ENCODE data around the gene PRSS48.
"Not testable (repeated sequence)": the region's sequence is repeated elsewhere in the genome, so short reads cannot be mapped to it uniquely, and the experiment has no call there.

Gene PRSS48, protein sequence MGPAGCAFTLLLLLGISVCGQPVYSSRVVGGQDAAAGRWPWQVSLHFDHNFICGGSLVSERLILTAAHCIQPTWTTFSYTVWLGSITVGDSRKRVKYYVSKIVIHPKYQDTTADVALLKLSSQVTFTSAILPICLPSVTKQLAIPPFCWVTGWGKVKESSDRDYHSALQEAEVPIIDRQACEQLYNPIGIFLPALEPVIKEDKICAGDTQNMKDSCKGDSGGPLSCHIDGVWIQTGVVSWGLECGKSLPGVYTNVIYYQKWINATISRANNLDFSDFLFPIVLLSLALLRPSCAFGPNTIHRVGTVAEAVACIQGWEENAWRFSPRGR

DNA sequence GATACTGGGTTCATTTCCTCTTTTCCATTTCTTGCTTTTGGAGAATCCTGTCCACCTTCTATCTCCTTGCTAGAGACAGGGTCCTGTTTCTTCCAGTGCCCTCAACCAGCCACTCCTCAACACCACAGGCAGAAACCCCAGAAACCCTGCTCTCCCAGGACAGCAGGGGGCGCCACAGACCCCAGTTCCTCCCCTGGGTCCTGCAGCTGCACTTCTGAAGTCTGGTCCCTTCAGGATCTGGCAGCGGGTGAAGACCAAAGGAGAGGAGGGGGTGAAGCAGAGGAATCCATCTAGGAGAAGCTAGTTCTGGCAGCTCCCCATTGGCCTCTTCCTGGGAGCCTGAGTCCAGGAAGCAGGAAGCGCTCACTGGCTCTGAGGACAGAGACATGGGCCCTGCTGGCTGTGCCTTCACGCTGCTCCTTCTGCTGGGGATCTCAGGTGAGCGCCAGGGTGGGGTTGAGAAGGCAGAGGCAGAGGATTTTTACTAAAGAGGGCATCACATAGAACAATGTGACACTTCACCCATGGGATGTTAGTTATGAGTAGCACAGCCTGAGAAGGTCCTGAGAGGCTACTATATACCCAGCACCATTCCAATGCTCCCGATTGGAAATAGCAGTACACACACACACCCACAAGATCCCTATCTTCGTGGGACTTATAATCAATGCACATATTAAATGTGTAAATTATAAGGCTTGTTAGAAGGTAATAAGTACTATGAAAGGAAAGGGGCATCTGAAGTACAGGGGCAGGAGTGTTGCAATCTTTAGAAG lies at the start of gene PRSS48:
Gene PRSS48 (plus strand): TSS at position 375 of the 776 bp plus-strand sequence. CDS start 12 bp downstream, at position 387.
- no peak for DNase-seq

GRCh38 chr4:151227172-151227571 lies 49.8 kb upstream of the PRSS48 start:
- DNase-seq: no peak

GRCh38 chr4:151227731-151228130 lies 49.2 kb upstream of the PRSS48 start:
- DNase-seq: no peak

GRCh38 chr4:151228189-151229119 lies 48.5 kb upstream of the PRSS48 start:
- DNase-seq: no peak

DNA sequence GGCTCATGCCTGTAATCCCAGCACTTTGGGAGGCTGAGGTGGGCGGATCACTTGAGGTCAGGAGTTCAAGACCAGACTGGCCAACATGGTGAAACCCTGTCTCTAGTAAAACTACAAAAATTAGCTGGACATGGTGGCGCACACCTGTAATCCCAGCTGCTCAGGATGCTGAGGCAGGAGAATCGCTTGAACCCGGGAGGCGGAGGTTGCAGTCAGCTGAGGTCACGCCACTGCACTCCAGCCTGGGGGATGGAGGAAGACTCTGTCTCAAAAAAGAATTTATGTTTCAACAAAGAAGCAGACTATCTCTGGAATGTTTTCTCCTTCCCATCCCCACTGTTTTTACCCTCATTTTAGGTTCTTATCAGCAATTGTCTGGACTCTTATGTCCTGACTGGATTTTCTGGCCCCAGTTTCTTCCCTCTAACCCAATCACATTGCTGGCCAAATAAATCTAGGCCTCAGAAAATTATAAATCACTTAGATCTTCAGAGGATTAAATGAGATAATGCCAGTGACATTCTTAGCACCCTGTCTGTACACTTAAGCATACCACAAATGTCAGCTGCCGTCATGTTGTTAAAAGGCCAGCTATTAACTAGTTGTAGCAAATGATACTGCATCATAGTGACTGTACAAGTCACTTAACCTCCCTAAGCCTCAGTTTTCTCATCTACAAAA lies 44.9 kb upstream of the PRSS48 start:
- DNase-seq: no peak

GRCh38 chr4:151233600-151233999 lies 43.4 kb upstream of the PRSS48 start:
- no peak for DNase-seq

DNA sequence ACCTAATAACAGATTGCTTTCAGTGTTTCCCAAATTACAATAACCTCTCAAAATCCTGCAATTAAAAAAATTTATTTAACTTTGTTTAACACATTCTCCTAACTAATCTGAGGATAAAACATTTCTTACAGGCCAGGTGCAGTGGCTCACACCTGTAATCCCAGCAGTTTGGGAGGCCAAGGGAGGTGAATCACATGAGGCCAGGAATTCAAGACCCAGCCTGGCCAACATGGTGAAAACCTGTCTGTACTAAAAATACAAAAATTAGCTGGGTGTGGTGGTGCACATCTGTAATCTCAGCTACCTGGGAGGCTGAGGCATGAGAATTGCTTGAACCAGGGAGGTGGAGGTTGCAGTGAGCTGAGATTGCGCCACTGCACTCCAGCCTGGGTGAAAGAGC lies 41.6 kb upstream of the PRSS48 start:
- not testable (repeated sequence) for DNase-seq

DNA sequence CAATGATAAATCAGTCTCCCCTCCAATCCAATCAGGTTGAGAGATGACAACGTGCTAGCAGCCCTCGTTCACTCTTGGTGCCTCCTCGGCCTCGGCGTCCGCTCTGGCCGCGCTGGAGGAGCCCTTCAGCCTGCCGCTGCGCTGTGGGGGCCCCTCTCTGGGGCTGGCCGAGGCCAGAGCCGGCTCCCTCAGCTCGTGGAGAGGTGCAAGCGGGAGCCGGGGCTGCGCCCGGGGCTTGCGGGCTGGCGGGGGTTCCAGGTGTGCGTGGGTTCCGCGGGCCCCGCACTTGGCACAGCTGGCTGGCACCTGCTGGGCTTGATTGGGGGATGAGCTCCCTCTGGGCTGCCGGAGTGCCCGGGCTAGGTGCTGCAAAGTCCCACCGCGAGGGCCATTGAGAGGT lies 40.9 kb upstream of the PRSS48 start:
- DNase-seq: no peak

DNA sequence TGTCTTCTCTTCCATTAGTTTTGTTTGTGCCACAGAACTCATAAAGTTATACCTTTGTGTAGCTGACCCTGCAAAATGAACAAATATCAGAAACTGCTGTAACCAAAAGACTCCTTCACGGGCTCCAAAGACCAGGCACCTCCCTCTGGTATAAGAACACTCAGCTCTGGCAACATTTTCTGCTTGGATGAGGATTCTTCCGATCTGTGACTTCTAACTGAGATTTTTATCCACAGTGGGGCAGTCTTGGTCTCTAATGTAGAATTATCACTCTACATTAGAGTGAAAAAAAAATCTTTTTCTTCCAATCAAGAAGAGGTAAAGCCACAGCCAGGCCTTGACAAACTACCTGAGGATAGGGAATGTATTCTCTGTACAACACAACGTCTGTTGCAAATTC lies 38.5 kb upstream of the PRSS48 start:
- no peak for DNase-seq

DNA sequence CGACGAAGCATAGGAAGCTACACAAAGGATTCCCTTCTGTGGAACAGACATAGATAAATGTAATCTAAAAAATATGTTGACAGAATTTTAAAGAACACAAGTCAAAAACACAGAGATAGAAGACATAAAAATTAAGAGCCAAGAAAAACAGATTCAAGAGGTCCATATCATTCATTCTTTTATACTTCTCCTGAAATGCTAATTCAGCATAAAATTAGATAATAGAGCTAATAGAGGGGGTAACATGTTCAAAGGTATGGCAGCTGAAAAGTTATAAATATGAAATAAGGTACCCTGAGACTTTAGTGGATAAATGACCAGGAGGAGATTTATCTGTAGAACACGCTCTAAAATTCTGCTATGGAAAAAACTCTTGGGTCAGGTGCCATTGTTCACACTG lies 37.4 kb upstream of the PRSS48 start:
- DNase-seq: no peak

GRCh38 chr4:151242305-151242704 lies 34.7 kb upstream of the PRSS48 start:
- no peak for DNase-seq

DNA sequence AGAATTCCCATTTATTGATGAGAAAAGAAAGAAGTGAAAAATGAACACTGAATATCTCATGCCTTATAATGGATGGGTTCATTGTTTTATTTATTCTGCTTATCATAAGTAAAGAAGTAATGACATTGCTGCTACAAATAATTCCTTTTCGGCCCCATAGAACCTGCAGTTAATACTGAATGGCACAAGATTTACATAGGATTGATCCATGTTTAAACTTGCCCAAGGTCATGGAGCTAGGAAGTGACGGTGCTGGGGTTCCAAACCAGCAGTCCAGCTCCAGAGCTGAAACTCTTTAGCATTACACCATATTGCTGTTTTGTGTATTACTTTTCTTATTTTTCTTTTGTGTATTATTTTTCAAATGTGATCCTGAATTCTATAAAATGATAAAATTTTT lies 30.2 kb upstream of the PRSS48 start:
- no peak for DNase-seq

- no peak for DNase-seq
Measured at GRCh38 chr4:151247395-151247794, 29.6 kb upstream of the PRSS48 start.

GRCh38 chr4:151248519-151248918 lies 28.4 kb upstream of the PRSS48 start:
- DNase-seq: no peak

DNA sequence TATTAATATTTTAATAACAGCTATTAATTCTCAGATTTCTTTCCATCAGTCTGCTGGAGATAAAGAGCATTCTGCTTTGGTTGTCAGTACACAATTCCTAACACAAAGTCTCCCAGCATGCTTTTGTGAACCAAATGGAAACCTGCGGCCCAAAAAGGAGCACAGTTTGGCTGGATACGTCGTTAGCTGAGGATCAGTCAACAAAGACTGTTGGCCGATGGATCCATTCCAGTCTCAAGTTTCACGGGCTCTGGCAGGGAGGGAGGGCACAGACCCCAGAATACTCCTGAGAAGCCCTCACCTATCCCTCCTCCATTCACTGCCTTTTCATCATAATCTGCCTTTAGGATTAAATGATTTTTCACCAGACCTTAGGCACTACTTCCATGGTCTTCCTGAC lies 26.3 kb upstream of the PRSS48 start:
- no peak for DNase-seq

- peak; percentile 4 for DNase-seq
Measured at GRCh38 chr4:151251603-151252304, 25.2 kb upstream of the PRSS48 start.

- DNase-seq: not testable (repeated sequence)
Measured at GRCh38 chr4:151255226-151255625, 21.7 kb upstream of the PRSS48 start.

GRCh38 chr4:151255680-151256079 lies 21.3 kb upstream of the PRSS48 start:
- DNase-seq: not testable (repeated sequence)

DNA sequence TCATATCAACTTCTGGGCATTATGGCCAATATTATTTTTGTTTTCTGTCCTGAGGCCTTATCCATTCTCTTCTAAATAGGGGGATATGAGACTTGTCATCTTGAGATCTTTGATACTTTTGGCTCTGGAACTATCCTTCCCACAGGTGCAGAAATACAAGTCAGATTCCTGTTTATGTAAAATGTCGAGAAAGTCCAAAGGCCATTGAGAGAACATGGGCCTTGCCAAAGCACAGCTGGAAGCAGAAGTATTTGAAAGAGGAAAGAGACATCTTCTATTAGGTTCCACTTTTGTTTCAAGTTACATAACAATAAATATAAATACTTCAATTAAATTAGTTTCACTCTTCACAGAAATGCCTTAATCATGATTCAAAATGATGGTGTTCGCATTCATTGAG lies 20.8 kb upstream of the PRSS48 start:
- DNase-seq: no peak

GRCh38 chr4:151257704-151258103 lies 19.3 kb upstream of the PRSS48 start:
- no peak for DNase-seq

DNA sequence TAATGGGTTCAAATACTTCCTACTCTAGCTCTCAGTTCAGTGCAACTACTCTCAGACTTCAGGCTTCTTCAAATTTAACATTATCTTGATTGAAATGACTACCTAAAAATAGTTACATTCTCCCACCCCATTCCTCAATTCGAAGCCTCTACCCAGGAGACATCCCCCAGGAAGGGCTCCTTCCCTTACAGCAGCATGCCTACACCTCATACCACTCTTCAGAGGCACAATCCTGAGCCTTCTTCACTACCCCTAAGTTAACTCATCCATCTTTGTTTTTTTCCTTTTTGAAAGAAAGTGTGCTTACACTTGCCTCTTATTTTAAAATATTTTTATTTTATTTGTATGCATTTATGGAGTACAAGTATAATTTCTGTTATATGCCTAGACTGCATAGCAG lies 17.2 kb upstream of the PRSS48 start:
- no peak for DNase-seq

DNA sequence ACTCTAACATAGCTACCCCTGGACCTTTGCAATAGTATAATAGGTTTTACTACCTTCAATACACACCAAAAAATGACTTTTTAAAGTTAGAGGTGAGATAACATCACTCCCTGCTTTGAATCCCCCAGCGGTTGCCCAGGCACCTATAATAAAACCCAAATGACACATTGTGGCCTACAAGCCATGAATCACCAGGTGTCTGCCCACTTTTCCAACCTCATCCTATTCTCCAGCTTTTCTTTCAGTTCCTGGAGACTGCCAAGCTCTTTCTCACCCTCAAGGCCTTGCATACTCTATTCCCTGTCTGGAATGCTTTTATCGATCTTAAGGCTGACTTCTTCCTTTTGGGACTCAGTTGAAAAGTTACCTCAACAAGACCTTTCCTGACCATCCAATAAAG lies 16.4 kb upstream of the PRSS48 start:
- no peak for DNase-seq
